Measurements from ENCODE around the gene WIPI1. TPM values are rescaled to one million over a fixed set of nuclear protein-coding genes. Genes with fewer than 3 reads are reported as not detected.
A peak's percentile ranks its signal among the peaks of the same experiment; 100 is the strongest.

WIPI1 gene
- total and polyA plus RNA-seq, 2 of the 13 experiments (the other 11 are each of a cell fraction or from before 2014, with no cell fraction given), result 29.4 to 141 TPM

GRCh38 chr17:68462381-68463210 is 5.3 kb upstream of the WIPI1 start (continued):
- TF ChIP-seq HIC2 (CRISPR knock-in tag; IDR thresholded peaks at IDR 0.05; ENCODE audit: low read depth), result no peak
- TF ChIP-seq ZFP36 (IDR thresholded peaks at IDR 0.05; ENCODE audit: borderline replicate concordance, low read depth, low read length, partially characterized antibody), result no peak
- TF ChIP-seq ZBTB10 (CRISPR knock-in tag; IDR thresholded peaks at IDR 0.05; ENCODE audit: borderline replicate concordance), result no peak
- TF ChIP-seq NR1H2 (CRISPR knock-in tag; IDR thresholded peaks at IDR 0.05; ENCODE audit: borderline replicate concordance, low read depth), result no peak
- TF ChIP-seq PRMT3 (CRISPR knock-in tag; IDR thresholded peaks at IDR 0.05; ENCODE audit: borderline replicate concordance, low read depth), result no peak
- TF ChIP-seq ZMAT5 (CRISPR knock-in tag; IDR thresholded peaks at IDR 0.05; ENCODE audit: borderline replicate concordance, low read depth), result no peak
- TF ChIP-seq E2F2 (CRISPR knock-in tag; IDR thresholded peaks at IDR 0.05; ENCODE audit: borderline replicate concordance), result no peak
- no peak for TF ChIP-seq POLR2A (IDR thresholded peaks at IDR 0.05; ENCODE audit: insufficient read depth in 1 of 2, low read depth in 2 of 2, low read length in 2 of 2)
- TF ChIP-seq ZNF230 (CRISPR knock-in tag; IDR thresholded peaks at IDR 0.05), result no peak
- TF ChIP-seq ZNF274 (CRISPR knock-in tag; IDR thresholded peaks at IDR 0.05), result no peak
- no peak for TF ChIP-seq GTF3A (CRISPR knock-in tag; conservative IDR thresholded peaks at IDR 0.05)
- TF ChIP-seq PPARG (CRISPR knock-in tag; conservative IDR thresholded peaks at IDR 0.05), result 0 out of 2 replicates have a peak, but pooled peaks have one; percentile 28
- 0 out of 2 replicates have a peak, but pooled peaks have one; percentile 14 for TF ChIP-seq SAFB2 (CRISPR knock-in tag; IDR thresholded peaks at IDR 0.05; ENCODE audit: borderline replicate concordance, low read depth)
- TF ChIP-seq ZMYM4 (CRISPR knock-in tag; IDR thresholded peaks at IDR 0.05), result peak; percentile 67
- no peak for TF ChIP-seq SOX6 (IDR thresholded peaks at IDR 0.05)
- peak; percentile 51; the same call in 1 of the 2 replicates for TF ChIP-seq SOX6 (CRISPR knock-in tag; IDR thresholded peaks at IDR 0.05)
- TF ChIP-seq FOXA1 (IDR thresholded peaks at IDR 0.05), result no peak
- no peak for TF ChIP-seq FOXA1 (CRISPR knock-in tag; IDR thresholded peaks at IDR 0.05)
- 0 out of 2 replicates have a peak, but pooled peaks have one; percentile 20 for TF ChIP-seq BHLHE40 (IDR thresholded peaks at IDR 0.05; ENCODE audit: low read length)
- no peak for TF ChIP-seq ZBTB43 (CRISPR knock-in tag; conservative IDR thresholded peaks at IDR 0.05)
- TF ChIP-seq STAT5B (CRISPR knock-in tag; IDR thresholded peaks at IDR 0.05), result no peak
- no peak for TF ChIP-seq PRPF4 (IDR thresholded peaks at IDR 0.05; ENCODE audit: low read depth, low read length, poor library complexity, severe bottlenecking)
- TF ChIP-seq ZNF616 (CRISPR knock-in tag; IDR thresholded peaks at IDR 0.05; ENCODE audit: low read depth), result no peak

Measured in HepG2 (cell line).